IMR-90 (cell line): Measurements from ENCODE around the gene CDH15. TPM values are rescaled to one million over a fixed set of nuclear protein-coding genes. Genes with fewer than 3 reads are reported as not detected.
"Not testable (repeated sequence)": the region's sequence is repeated elsewhere in the genome, so short reads cannot be mapped to it uniquely, and the experiment has no call there.

Source experiments
- ATAC-seq: fragments of 200-7000 bp; cut with Tn5 transposase; 2 replicates; pipeline ENCODE4 v1.9.1; 2020; ENCODE audit warnings: low read depth, mild to moderate bottlenecking, moderate library complexity
- BruUV-seq: library from RNA; stranded (reverse); fragments of 400-500 nt; replicated peaks from 2 replicates; lab custom pipeline; 2021; lab: Mats Ljungman, UMichigan
- CTCF ChIA-PET: fragments of 300-600 bp; formaldehyde crosslinking; extraction: SDS; loops from one replicate; lab custom pipeline; 2021; ENCODE audit warnings: antibody characterized with exemption; lab: Yijun Ruan, JAX
- POLR2A ChIA-PET: fragments of 300-600 bp; sonication (Branson Sonifier 250); formaldehyde crosslinking; loops from one replicate; lab custom pipeline; 2022; ENCODE audit warnings: antibody characterized with exemption; ENCODE audit not compliant: unreplicated experiment; lab: Charles Lee
- DNase-seq: peaks from one replicate; pipeline ENCODE4 v3.0.0; 2013
- H2AFZ ChIP-seq: replicated peaks from 2 replicates; pipeline ENCODE3; 2013; ENCODE audit warnings: low read length, mild to moderate bottlenecking; ENCODE audit not compliant: poor library complexity
- H2AK5ac ChIP-seq: 2 replicates; pipeline ENCODE4 v1.6.1; 2013; ENCODE audit warnings: low read depth, low read length, inconsistent platforms
- H2AK9ac ChIP-seq: replicated peaks from 2 replicates; pipeline ENCODE3; 2013; ENCODE audit warnings: mild to moderate bottlenecking, low read depth, low read length, moderate library complexity; ENCODE audit not compliant: poor library complexity
- H2BK120ac ChIP-seq: 2 replicates; pipeline ENCODE4 v1.6.1; 2013; ENCODE audit warnings: low read depth, low read length, inconsistent platforms
- H2BK15ac ChIP-seq: 3 replicates; pipeline ENCODE4 v1.6.1; 2013; ENCODE audit warnings: low read depth, low read length, inconsistent platforms
- H2BK20ac ChIP-seq: 2 replicates; pipeline ENCODE4 v1.6.1; 2013; ENCODE audit warnings: low read depth, mild to moderate bottlenecking, inconsistent platforms, low read length, moderate library complexity
- H2BK5ac ChIP-seq: 2 replicates; pipeline ENCODE4 v1.6.1; 2013; ENCODE audit warnings: mild to moderate bottlenecking, low read depth, low read length, inconsistent platforms; ENCODE audit not compliant: poor library complexity, severe bottlenecking
- H3K14ac ChIP-seq: replicated peaks from 2 replicates; pipeline ENCODE4 v1.6.1; 2013; ENCODE audit warnings: low read depth, low read length, inconsistent platforms
- H3K18ac ChIP-seq: 2 replicates; pipeline ENCODE4 v1.6.1; 2013; ENCODE audit warnings: low read depth, low read length, control low read depth
- H3K23ac ChIP-seq: 2 replicates; pipeline ENCODE4 v1.6.1; 2013; ENCODE audit warnings: low read depth, low read length, inconsistent platforms
- H3K27ac ChIP-seq: 2 replicates; pipeline ENCODE4 v1.5.1; 2013; ENCODE audit warnings: mild to moderate bottlenecking, control low read depth, low read length; ENCODE audit not compliant: insufficient read depth
- H3K27me3 ChIP-seq: 2 replicates; pipeline ENCODE4 v1.6.1; 2013; ENCODE audit warnings: low read length; ENCODE audit not compliant: control insufficient read depth, insufficient read depth
- H3K36me3 ChIP-seq: 2 replicates; pipeline ENCODE4 v1.6.1; 2013; ENCODE audit warnings: low read length, mixed read lengths; ENCODE audit not compliant: control insufficient read depth, insufficient read depth
- H3K4ac ChIP-seq: 2 replicates; pipeline ENCODE4 v1.6.1; 2013; ENCODE audit warnings: low read depth, low read length, inconsistent platforms
- H3K4me1 ChIP-seq: 2 replicates; pipeline ENCODE4 v1.6.1; 2013; ENCODE audit warnings: low read length, mixed read lengths; ENCODE audit not compliant: control insufficient read depth, insufficient read depth
- H3K4me2 ChIP-seq: 2 replicates; pipeline ENCODE4 v1.6.1; 2013; ENCODE audit warnings: low read depth, mild to moderate bottlenecking, control low read depth, low read length, moderate library complexity
- H3K4me3 ChIP-seq: 2 replicates; pipeline ENCODE4 v1.5.1; 2013; ENCODE audit warnings: low read depth, mild to moderate bottlenecking, control low read depth, low read length, moderate library complexity; ENCODE audit not compliant: insufficient read depth
- H3K56ac ChIP-seq: 2 replicates; pipeline ENCODE4 v1.6.1; 2013; ENCODE audit warnings: low read length, inconsistent platforms; ENCODE audit not compliant: insufficient read depth; ENCODE audit errors: extremely low read depth
- H3K79me1 ChIP-seq, 2 experiments: 2 replicates each; pipeline ENCODE4 v1.6.1; 2013; ENCODE audit warnings: low read length in 2 of 2, inconsistent platforms in 1 of 2, low read depth in 1 of 2
- H3K9ac ChIP-seq: 2 replicates; pipeline ENCODE4 v1.6.1; 2013; ENCODE audit warnings: low read depth, low read length, control low read depth
- H3K9me1 ChIP-seq: 2 replicates; pipeline ENCODE4 v1.6.1; 2013; ENCODE audit warnings: low read length, inconsistent platforms; ENCODE audit not compliant: insufficient read depth
- H3K9me3 ChIP-seq: 2 replicates; pipeline ENCODE4 v1.6.1; 2013; ENCODE audit warnings: low read length; ENCODE audit not compliant: control insufficient read depth, insufficient read depth
- H4K20me1 ChIP-seq: 2 replicates; pipeline ENCODE4 v1.6.1; 2013; ENCODE audit warnings: low read length, inconsistent platforms; ENCODE audit not compliant: insufficient read depth
- H4K5ac ChIP-seq: 2 replicates; pipeline ENCODE4 v1.6.1; 2013; ENCODE audit warnings: mild to moderate bottlenecking, low read depth, low read length, control low read depth
- H4K8ac ChIP-seq, 2 experiments: 2 replicates each; pipeline ENCODE4 v1.6.1; 2013; ENCODE audit warnings: low read depth in 2 of 2, low read length in 2 of 2, control low read depth in 1 of 2, inconsistent platforms in 1 of 2
- H4K91ac ChIP-seq: 2 replicates; pipeline ENCODE4 v1.6.1; 2013; ENCODE audit warnings: low read depth, low read length, inconsistent platforms; ENCODE audit not compliant: insufficient read depth
- MAFK ChIP-seq: IDR thresholded peaks from 2 replicates; pipeline ENCODE4 v1.6.1; 2012; ENCODE audit warnings: low read depth, low read length, improper control_type of control experiment
- MXI1 ChIP-seq: IDR thresholded peaks from 2 replicates; pipeline ENCODE4 v1.6.1; 2012; ENCODE audit warnings: low read depth, mild to moderate bottlenecking, low read length, moderate library complexity, borderline replicate concordance
- POLR2A ChIP-seq: IDR thresholded peaks from 2 replicates; pipeline ENCODE4 v1.6.1; 2012; ENCODE audit warnings: mild to moderate bottlenecking, low read depth, low read length
- RFX5 ChIP-seq: IDR thresholded peaks from 2 replicates; pipeline ENCODE4 v1.8.0; 2012; ENCODE audit warnings: low read depth, mild to moderate bottlenecking, low read length, moderate library complexity
- WGBS, 2 experiments: methylation state at CpG; one replicate each; pipeline versions ENCODE4 v1.1.5 to v1.1.7; 2013; ENCODE audit warnings: missing lambda C conversion rate in 2 of 2; ENCODE audit not compliant: insufficient read length in 1 of 2; ENCODE audit errors: extremely low coverage in 2 of 2; 5-methylcytosine and 5-hydroxymethylcytosine counted together
- dilution Hi-C: fragments of 300-500 bp; cut with HindIII; formaldehyde crosslinking; loops from one replicate; pipeline ENCODE4 v1.14.3; 2018; ENCODE audit warnings: low sequenced_read_pairs; ENCODE audit not compliant: unreplicated experiment
- in situ Hi-C: fragments of 300-500 bp; cut with MboI; formaldehyde crosslinking; loops from 3 replicates; pipeline ENCODE4 v1.14.3; 2019; ENCODE audit warnings: low sequenced_read_pairs, inconsistent platforms, mixed read lengths
- intact Hi-C: fragments of 100-400 bp; cut with micrococcal nuclease; formaldehyde crosslinking; loops from 2 replicates; pipeline ENCODE4 v1.10.0; 2022
- polyA plus RNA-seq, 3 experiments: library from polyadenylated mRNA; depleted of rRNA; stranded (reverse); fragments of >200 nt; gene quantifications; 2 replicates each; pipeline ENCODE4 v1.2.3, GENCODE V29; 2012; ENCODE audit warnings: low replicate concordance in 1 of 3
- total RNA-seq: library from RNA; depleted of rRNA; stranded (reverse); fragments of >200 nt; gene quantifications from 2 replicates; pipeline ENCODE4 v1.2.3, GENCODE V29; 2012

Gene CDH15
- total and polyA plus RNA-seq, 2 of the 4 experiments (the other 2 are of a cell fraction) = 0.18 to 0.62 TPM

GRCh38 chr16:89243664-89244063, 72.1 kb downstream of the CDH15 start:
- Histone ChIP-seq H2AK5ac (no peak overlapping the region), H4K91ac (no peak overlapping the region), H2BK15ac (no peak overlapping the region), H3K9me1 (no peaks in the 10 kb centered on the region; the same call in 1 of the 2 replicates), H3K36me3 (no peaks in the 10 kb centered on the region), H4K20me1 (no peaks in the 10 kb centered on the region), H2BK20ac (no peak overlapping the region), H2BK5ac (no peak overlapping the region), H3K9ac (no peak overlapping the region), H3K14ac (no peak overlapping the region), H2AK9ac (no peak overlapping the region), H4K5ac (no peak overlapping the region), H3K27me3 (no peaks in the 10 kb centered on the region), H4K8ac (no peak overlapping the region), H3K27ac (no peak overlapping the region), H3K18ac (no peak overlapping the region), H2AFZ (no peak overlapping the region), H3K9me3 (no peaks in the 10 kb centered on the region; the same call in 1 of the 2 replicates), H3K4me1 (peaks cover 6% of the 10 kb centered on the region), H3K4ac (no peak overlapping the region), H3K56ac (no peak overlapping the region), H3K23ac (no peak overlapping the region), H3K79me1 (peaks cover 5 to 16% of the 10 kb centered on the region in 2 experiments; a peak in 3 of 4 replicates), H3K4me2 (no peak overlapping the region), H2BK120ac (no peak overlapping the region), H3K4me3 (no peak overlapping the region)
- dilution Hi-C loops (no loop called here), in situ Hi-C loops (no loop called here), intact Hi-C loops (no loop called here)
- ChIA-PET POLR2A (no interaction called here), CTCF (no interaction called here)
- no CpG with 5 or more reads among the region's 5 CpGs for WGBS, 2 experiments
- no peak for DNase-seq
- no peak for TF ChIP-seq RFX5
- TF ChIP-seq POLR2A = no peak
- TF ChIP-seq MXI1 = no peak
- no peak for TF ChIP-seq MAFK
- no TSS peak for BruUV-seq
- ATAC-seq = no peak

GRCh38 chr16:89244264-89244663, 72.7 kb downstream of the CDH15 start:
- H3K14ac ChIP-seq, H2BK20ac ChIP-seq, H2BK15ac ChIP-seq, H3K9ac ChIP-seq, in situ Hi-C loops, BruUV-seq, H3K18ac ChIP-seq, H3K9me3 ChIP-seq, H3K27ac ChIP-seq, H2AK9ac ChIP-seq, H2AFZ ChIP-seq, H2BK120ac ChIP-seq, H4K20me1 ChIP-seq, POLR2A ChIA-PET, H2BK5ac ChIP-seq, H3K4me3 ChIP-seq, H4K5ac ChIP-seq, DNase-seq, H3K9me1 ChIP-seq, H3K23ac ChIP-seq, H3K4me1 ChIP-seq, H3K4me2 ChIP-seq, intact Hi-C loops, H2AK5ac ChIP-seq, H4K91ac ChIP-seq, dilution Hi-C loops, ATAC-seq, H3K56ac ChIP-seq, H4K8ac ChIP-seq, H3K27me3 ChIP-seq, H3K36me3 ChIP-seq, CTCF ChIA-PET, H3K4ac ChIP-seq: not testable (repeated sequence)
- whole genome bisulfite sequencing, 2 experiments = 90% methylated on average over 3 of the region's 13 CpGs; no CpG with 5 or more reads in 1 of the 2 experiments
- peaks cover 5 to 16% of the 10 kb centered on the region in 2 experiments; a peak in 3 of 4 replicates for H3K79me1 ChIP-seq
